Astrocyte of the hippocampus (primary cell): Measurements from ENCODE around the gene EMID1.
A peak's percentile ranks its signal among the peaks of the same experiment; 100 is the strongest.
"Not testable (repeated sequence)": the region's sequence is repeated elsewhere in the genome, so short reads cannot be mapped to it uniquely, and the experiment has no call there.

Experiments
- DNase-seq: peaks from one replicate; pipeline ENCODE4 v3.0.0; 2011; ENCODE audit warnings: low read depth, low spot score

EMID1 gene

DNA sequence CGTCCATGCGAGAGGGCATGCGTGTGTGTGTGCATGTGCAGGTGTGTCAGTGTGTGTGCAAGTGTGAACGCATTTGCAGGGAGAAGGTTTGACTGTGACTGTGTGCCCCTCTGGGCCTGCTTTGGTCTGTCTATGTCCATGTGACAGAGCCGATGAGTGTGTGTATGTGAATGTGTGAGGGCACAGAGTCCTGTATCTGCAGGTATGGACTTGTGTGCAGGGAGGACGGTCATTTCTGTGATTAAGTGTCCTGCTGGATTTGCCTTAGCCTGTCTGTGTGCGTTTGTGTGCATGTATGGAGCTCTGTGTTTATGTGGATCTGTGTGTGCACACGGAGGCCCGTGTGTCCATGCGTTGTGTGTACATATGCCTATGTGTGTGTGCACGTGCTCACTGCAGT lies 5.4 kb downstream of the EMID1 start:
- DNase-seq, result no peak

GRCh38 chr22:29211466-29211865 lies 5.8 kb downstream of the EMID1 start:
- no peak for DNase-seq

- DNase-seq, result no peak
These were observed 7.0 kb downstream of the EMID1 start for GRCh38 chr22:29212743-29213142.

- DNase-seq, result no peak
These were observed 7.8 kb downstream of the EMID1 start for GRCh38 chr22:29213493-29213892.

- DNase-seq, result no peak
These were observed 8.5 kb downstream of the EMID1 start for GRCh38 chr22:29214232-29214631.

GRCh38 chr22:29215012-29215860 lies 9.5 kb downstream of the EMID1 start:
- DNase-seq, result no peak

- no peak for DNase-seq
These were observed 10.5 kb downstream of the EMID1 start for GRCh38 chr22:29216011-29216872.

- no peak for DNase-seq
These were observed 11.4 kb downstream of the EMID1 start for GRCh38 chr22:29216873-29217666.

GRCh38 chr22:29217827-29218757 lies 12.4 kb downstream of the EMID1 start:
- no peak for DNase-seq

- no peak for DNase-seq
These were observed 13.2 kb downstream of the EMID1 start for GRCh38 chr22:29218758-29219408.

DNA sequence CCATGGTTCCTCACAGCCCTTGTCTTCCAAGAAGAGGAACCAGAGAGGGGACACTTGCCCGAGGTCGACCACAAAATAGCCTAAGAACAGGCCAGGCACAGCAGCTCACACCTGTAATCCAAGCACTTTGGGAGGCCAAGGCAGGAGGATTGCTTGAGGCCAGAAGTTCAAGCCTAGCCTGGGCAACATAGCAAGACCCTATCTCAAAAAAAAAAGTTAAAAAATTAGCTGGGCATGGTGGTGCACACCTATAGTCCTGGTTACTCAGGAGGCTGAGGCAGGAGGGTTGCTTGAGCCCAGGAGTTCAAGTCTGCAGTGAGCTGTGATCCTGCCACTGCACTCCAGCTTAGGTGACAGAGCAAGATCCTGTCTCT lies 13.7 kb downstream of the EMID1 start:
- DNase-seq, result not testable (repeated sequence)

GRCh38 chr22:29219881-29220670 lies 14.4 kb downstream of the EMID1 start:
- no peak for DNase-seq

DNA sequence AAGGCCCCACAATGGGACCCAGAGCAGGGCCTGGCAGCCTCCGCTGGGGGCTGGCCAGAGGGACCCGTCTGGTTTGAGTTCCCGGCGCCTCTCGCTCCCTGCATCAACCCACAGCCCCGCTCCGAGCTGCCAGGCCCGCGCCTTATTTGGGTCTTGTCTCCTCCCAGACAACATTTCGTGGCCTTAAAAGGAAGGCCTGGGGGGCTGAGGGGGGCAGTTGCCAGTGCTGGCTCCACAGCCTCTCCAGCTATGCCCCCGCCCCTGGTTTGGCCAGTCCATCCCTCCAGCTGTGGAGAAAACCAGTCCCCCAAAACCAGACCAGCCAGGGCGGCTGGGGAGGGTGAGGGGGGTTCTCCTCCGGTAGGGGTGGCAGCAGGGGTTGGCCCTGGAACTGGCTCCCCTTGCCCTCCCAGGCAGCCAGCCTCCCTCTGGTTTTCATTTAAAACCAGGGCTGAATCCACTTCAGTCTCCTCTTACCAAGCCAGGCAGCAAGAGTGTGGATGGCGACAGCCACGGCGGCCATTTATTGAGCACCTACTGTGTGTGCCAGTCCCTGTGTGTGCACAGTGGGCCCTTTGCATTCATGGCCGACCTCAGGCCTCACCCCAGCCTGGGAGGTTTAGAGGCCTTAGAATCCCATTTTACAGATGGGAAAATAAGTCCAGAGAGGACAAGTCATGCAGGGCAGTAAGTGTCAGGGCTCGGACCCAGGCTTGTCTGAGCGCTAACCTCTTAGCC lies 18.6 kb downstream of the EMID1 start:
- DNase-seq, result peak; percentile 23

- no peak for DNase-seq
These were observed 19.2 kb downstream of the EMID1 start for GRCh38 chr22:29224859-29225410.

GRCh38 chr22:29225422-29226090 lies 19.9 kb downstream of the EMID1 start:
- DNase-seq, result no peak

GRCh38 chr22:29226351-29226981 lies 20.8 kb downstream of the EMID1 start:
- no peak for DNase-seq
